NCI-H146 (cell line): ENCODE measurements around the gene OR8S1.

Experiments
- DNase-seq: peaks from one replicate; lab custom pipeline; 2025; lab: John Stamatoyannopoulos, UW

OR8S1 gene

DNA sequence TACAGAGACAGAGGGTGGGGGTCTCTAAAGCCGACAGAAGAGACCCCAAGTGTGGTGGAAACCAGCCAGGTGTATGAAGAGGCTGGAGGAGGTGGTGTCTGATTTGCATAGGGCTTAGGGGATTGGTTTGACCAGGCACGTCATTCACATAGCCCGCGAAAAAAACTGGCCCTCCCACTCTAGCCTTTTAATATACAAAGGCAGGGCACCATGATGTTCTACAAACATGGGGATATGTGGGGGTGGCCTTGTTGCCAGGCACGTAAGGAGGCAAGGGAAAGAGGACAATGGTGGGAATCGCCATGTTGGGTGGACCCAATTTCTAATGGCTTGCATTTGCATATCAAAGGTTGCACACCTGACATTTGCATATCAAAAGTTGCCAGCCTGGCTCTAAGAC lies 31.2 kb downstream of the OR8S1 start:
- no peak for DNase-seq

DNA sequence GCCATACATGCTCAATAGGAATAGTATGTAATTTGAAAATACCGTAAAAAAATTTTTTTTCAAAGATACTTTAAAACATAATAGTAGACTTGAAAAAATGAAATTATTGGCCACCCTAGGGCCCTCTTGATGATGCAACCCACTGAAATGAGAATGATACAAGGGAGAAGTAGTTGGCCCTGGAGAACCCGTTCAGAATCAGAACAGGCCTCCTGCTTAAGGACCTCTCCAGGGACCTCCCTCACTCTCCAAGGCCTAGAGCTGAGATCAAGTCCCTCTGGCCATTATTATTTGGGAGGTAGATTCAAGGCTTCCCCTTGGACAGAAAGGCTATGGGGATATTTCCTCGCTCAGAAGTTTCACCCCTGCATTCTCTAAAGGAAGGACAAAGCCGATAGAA lies 32.5 kb downstream of the OR8S1 start:
- no peak for DNase-seq

DNA sequence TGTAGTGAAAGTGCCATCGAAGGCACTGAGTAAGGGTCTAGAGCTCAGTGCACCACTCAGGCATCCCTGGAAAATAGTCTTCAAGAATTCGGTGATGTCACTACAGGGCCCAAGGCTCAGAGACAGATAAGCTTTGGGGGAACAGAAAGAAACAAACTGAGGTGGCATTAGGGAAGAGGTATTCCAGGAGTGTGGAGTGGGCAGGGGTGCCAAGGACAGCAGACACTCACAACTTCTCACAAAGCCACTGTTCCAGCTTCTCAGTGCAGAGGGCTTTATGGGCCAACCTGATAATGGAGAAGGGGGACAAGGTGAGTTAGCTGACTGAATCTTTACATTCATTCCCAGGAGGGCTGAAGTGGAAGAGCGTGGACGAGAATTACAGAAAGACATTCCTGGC lies 42.3 kb downstream of the OR8S1 start:
- DNase-seq = no peak

DNA sequence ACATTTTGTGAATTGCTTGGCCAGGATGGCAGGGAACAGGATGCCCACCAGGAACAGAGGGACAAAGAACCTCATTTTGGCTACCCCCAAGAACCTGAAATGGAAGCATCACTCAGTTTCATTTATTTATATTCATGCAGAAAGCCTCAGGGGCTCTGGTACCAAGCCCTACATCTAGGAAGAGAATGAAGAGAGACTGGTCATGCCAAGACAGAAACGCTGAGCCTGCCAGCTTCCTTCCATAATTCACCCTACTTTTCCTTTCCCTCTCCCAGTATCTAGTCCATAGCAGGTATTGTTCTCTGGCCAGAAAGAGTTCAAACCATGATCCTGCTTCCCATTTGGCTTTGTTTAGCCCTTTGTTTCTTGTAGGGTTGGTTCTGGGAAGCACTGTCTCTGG lies 44.5 kb downstream of the OR8S1 start, which contains the start of gene LALBA:
Gene LALBA (minus strand): TSS at position 101 of the 400 bp plus-strand sequence. CDS start 26 bp downstream, at position 75.
- no peak for DNase-seq

DNA sequence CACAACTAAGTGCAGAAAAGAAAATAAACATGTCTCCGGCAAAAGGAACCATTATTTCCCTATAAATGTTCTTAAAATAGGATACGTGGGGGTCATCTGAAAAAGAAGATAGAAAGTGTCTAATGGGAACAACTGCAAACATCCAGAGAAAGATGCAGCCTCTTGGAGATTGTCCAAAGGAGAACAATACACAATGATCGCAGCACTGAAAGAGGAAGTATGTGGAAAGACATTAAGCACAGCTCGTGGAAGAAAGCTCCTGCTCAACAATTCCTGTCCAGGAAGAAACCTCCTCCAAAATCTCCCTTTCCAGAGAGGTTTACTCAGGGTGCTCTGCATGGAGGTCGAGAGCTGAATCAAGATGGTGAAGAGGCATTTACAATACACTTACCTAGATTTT lies 46.9 kb downstream of the OR8S1 start:
- DNase-seq = no peak
